CD14-positive monocyte (primary cell): ENCODE data around the gene PGAP2. TPM values are rescaled to one million over a fixed set of nuclear protein-coding genes. Genes with fewer than 3 reads are reported as not detected.

Experiments
- DNase-seq, 3 donors: peaks; one replicate each; pipeline ENCODE4 v3.0.0-alpha.2; 2011 to 2022
- H2AFZ ChIP-seq: 2 replicates; pipeline ENCODE4 v1.6.0; 2012; ENCODE audit warnings: mild to moderate bottlenecking, low read depth, low read length, inconsistent platforms; ENCODE audit not compliant: insufficient read depth, poor library complexity, severe bottlenecking
- H3K27ac ChIP-seq, 2 donors: 1 replicate in 1 of 2; 2 replicates in 1 of 2; pipeline ENCODE4 v1.5.1; 2012 to 2013; ENCODE audit warnings: low read length in 2 of 2, control low read depth in 1 of 2, inconsistent platforms in 1 of 2, low read depth in 1 of 2, mild to moderate bottlenecking in 1 of 2
- H3K27me3 ChIP-seq, 2 donors: one replicate each; pipeline versions ENCODE4 v1.6.0 to v1.6.1; 2011 to 2013; ENCODE audit warnings: low read length in 2 of 2; ENCODE audit not compliant: control insufficient read depth in 2 of 2, insufficient read depth in 2 of 2
- H3K36me3 ChIP-seq, 2 donors: replicated peaks in 1 of 2; 1 replicate in 1 of 2; 2 replicates in 1 of 2; pipeline versions ENCODE4 v1.5.1 to v1.6.1; 2012 to 2013; ENCODE audit warnings: low read length in 2 of 2, control low read depth in 1 of 2, inconsistent platforms in 1 of 2, mild to moderate bottlenecking in 1 of 2; ENCODE audit not compliant: insufficient read depth in 2 of 2, control insufficient read depth in 1 of 2
- H3K4me1 ChIP-seq, 2 donors: 1 replicate in 1 of 2; 2 replicates in 1 of 2; pipeline versions ENCODE4 v1.5.1 to v1.6.1; 2012 to 2013; ENCODE audit warnings: low read length in 2 of 2, control low read depth in 1 of 2, inconsistent platforms in 1 of 2, mild to moderate bottlenecking in 1 of 2, moderate library complexity in 1 of 2; ENCODE audit not compliant: insufficient read depth in 2 of 2, control insufficient read depth in 1 of 2
- H3K4me2 ChIP-seq: replicated peaks from 2 replicates; pipeline ENCODE3; 2012; ENCODE audit warnings: low read length, moderate library complexity, mild to moderate bottlenecking; ENCODE audit not compliant: poor library complexity, severe bottlenecking; ENCODE audit errors: extremely low read depth
- H3K4me3 ChIP-seq, 3 experiments: fragments of 200-600 bp in 1 of 3; sonication (generic) in 1 of 3; replicated peaks in 1 of 3; 1 replicate in 2 of 3; 2 replicates in 1 of 3; pipeline ENCODE4 v1.5.1; 2011 to 2013; ENCODE audit warnings: low read length in 3 of 3, mild to moderate bottlenecking in 3 of 3, control low read depth in 2 of 3, low read depth in 2 of 3, inconsistent platforms in 1 of 3, moderate library complexity in 1 of 3
- H3K79me2 ChIP-seq: 2 replicates; pipeline ENCODE4 v1.6.0; 2012; ENCODE audit warnings: mild to moderate bottlenecking, control low read depth, inconsistent platforms, low read length, moderate library complexity; ENCODE audit not compliant: insufficient read depth
- H3K9ac ChIP-seq: 2 replicates; pipeline ENCODE4 v1.6.0; 2017; ENCODE audit warnings: low read length, mild to moderate bottlenecking; ENCODE audit not compliant: insufficient read depth, poor library complexity, severe bottlenecking
- H3K9me3 ChIP-seq, 2 donors: replicated peaks in 1 of 2; 1 replicate in 1 of 2; 2 replicates in 1 of 2; pipeline versions ENCODE4 v1.5.1 to v1.6.1; 2012 to 2013; ENCODE audit warnings: low read length in 2 of 2, control low read depth in 1 of 2; ENCODE audit not compliant: control insufficient read depth in 1 of 2, insufficient read depth in 1 of 2
- H4K20me1 ChIP-seq: 2 replicates; pipeline ENCODE4 v1.6.0; 2012; ENCODE audit warnings: mild to moderate bottlenecking, low read length, control low read depth, moderate library complexity; ENCODE audit not compliant: insufficient read depth
- H3K27ac Mint-ChIP-seq, 7 donors: one replicate each; pipeline ENCODE4 v1.8.0; 2020; ENCODE audit warnings: mild to moderate bottlenecking in 7 of 7, mixed read lengths in 7 of 7, moderate library complexity in 6 of 7, inconsistent platforms in 2 of 7
- H3K27me3 Mint-ChIP-seq, 3 donors: one replicate each; pipeline ENCODE4 v1.8.0; 2021 to 2022; ENCODE audit warnings: low read depth in 3 of 3, mild to moderate bottlenecking in 3 of 3, mixed read lengths in 3 of 3, moderate library complexity in 3 of 3, inconsistent platforms in 1 of 3
- H3K36me3 Mint-ChIP-seq, 2 donors: one replicate each; pipeline ENCODE4 v1.8.0; 2020; ENCODE audit warnings: mixed read lengths in 2 of 2, inconsistent platforms in 1 of 2, mild to moderate bottlenecking in 1 of 2
- H3K4me1 Mint-ChIP-seq: one replicate; pipeline ENCODE4 v1.8.0; 2020; ENCODE audit warnings: mild to moderate bottlenecking, mixed read lengths
- H3K4me3 Mint-ChIP-seq, 2 donors: one replicate each; pipeline ENCODE4 v1.8.0; 2020; ENCODE audit warnings: mild to moderate bottlenecking in 2 of 2, mixed read lengths in 2 of 2, moderate library complexity in 1 of 2
- H3K9me3 Mint-ChIP-seq, 7 donors: one replicate each; pipeline ENCODE4 v1.8.0; 2020 to 2022; ENCODE audit warnings: mixed read lengths in 7 of 7, mild to moderate bottlenecking in 6 of 7, moderate library complexity in 6 of 7, inconsistent platforms in 2 of 7
- CTCF ChIP-seq: fragments of 200-600 bp; IDR thresholded peaks from one replicate; pipeline ENCODE4 v1.8.0; 2022; ENCODE audit warnings: antibody characterized with exemption, mild to moderate bottlenecking
- WGBS: methylation state at CpG from one replicate; pipeline ENCODE4 v1.1.5; 2013; ENCODE audit warnings: missing lambda C conversion rate; ENCODE audit not compliant: insufficient coverage; 5-methylcytosine and 5-hydroxymethylcytosine counted together
- intact Hi-C, 2 donors: fragments of 100-400 bp; cut with micrococcal nuclease; formaldehyde crosslinking; loops; one replicate each; pipeline versions ENCODE4 v1.15.0 to v1.15.1; 2023
- polyA plus RNA-seq, 3 donors: library from polyadenylated mRNA; depleted of rRNA in 1 of 3; unstranded in 2 of 3; stranded (reverse) in 1 of 3; fragments of 300-500 nt in 2 of 3; fragments of >200 nt in 1 of 3; fragmentation: Illumina TruSeq in 2 of 3; gene quantifications; 1 replicate in 2 of 3; 2 replicates in 1 of 3; pipeline ENCODE4 v1.2.3, GENCODE V29; 2012 to 2021

The PGAP2 gene
- polyA plus RNA-seq, 3 donors: 5.8 to 17.9 (median 6.8) TPM

- intact Hi-C loops: loop anchor here in 1 of 2 donors (5.0 kb wide), 1 partner anchor 37 kb away; no protein-coding TSS in a partner anchor
- no peak for DNase-seq
- Histone ChIP-seq H3K9me3 (no peaks in the 10 kb centered on the region), H3K36me3 (no peaks in the 10 kb centered on the region), H3K9ac (no peak overlapping the region), H4K20me1 (peaks cover 9% of the 10 kb centered on the region), H3K27me3 (no peaks in the 10 kb centered on the region), H3K27ac (no peak overlapping the region), H2AFZ (no peak overlapping the region), H3K4me3 (no peak overlapping the region), H3K79me2 (peaks cover 25% of the 10 kb centered on the region), H3K4me2 (no peak overlapping the region), H3K4me1 (peaks cover 19 to 27% of the 10 kb centered on the region in 2 donors)
- H3K9me3 Mint-ChIP-seq: no peaks in the 10 kb centered on the region
- peaks cover 22% of the 10 kb centered on the region for H3K4me1 Mint-ChIP-seq
- H3K36me3 Mint-ChIP-seq: no peaks in the 10 kb centered on the region
- peak overlapping the region in 1 of 7 donors; percentile 71 for H3K27ac Mint-ChIP-seq
- TF ChIP-seq CTCF: no peak
- peaks cover 0 to 3% (median 0%) of the 10 kb centered on the region in 3 donors for H3K27me3 Mint-ChIP-seq
- WGBS: 100% methylated on average over 3 of the region's 5 CpGs
- no peak overlapping the region for H3K4me3 Mint-ChIP-seq
Observed at GRCh38 chr11:3799873-3800272, 8.5 kb upstream of the PGAP2 start.

GRCh38 chr11:3802011-3802790, 6.2 kb upstream of the PGAP2 start:
- H2AFZ ChIP-seq: no peak overlapping the region
- no peaks in the 10 kb centered on the region for H3K9me3 ChIP-seq
- peaks cover 1% of the 10 kb centered on the region for H3K79me2 ChIP-seq
- peak overlapping the region in 1 of 7 donors; percentile 19 for H3K27ac Mint-ChIP-seq
- no peaks in the 10 kb centered on the region for H3K27me3 ChIP-seq
- H4K20me1 ChIP-seq: no peaks in the 10 kb centered on the region
- intact Hi-C loops: no loop called here
- H3K4me2 ChIP-seq: no peak overlapping the region
- H3K4me3 Mint-ChIP-seq: no peak overlapping the region
- H3K9me3 Mint-ChIP-seq: no peaks in the 10 kb centered on the region
- DNase-seq: no peak
- no peak for TF ChIP-seq CTCF
- no peak overlapping the region for H3K27ac ChIP-seq
- peaks cover 0 to 3% (median 0%) of the 10 kb centered on the region in 3 donors for H3K27me3 Mint-ChIP-seq
- H3K4me1 Mint-ChIP-seq: peaks cover 5% of the 10 kb centered on the region
- no peaks in the 10 kb centered on the region for H3K36me3 ChIP-seq
- H3K9ac ChIP-seq: no peak overlapping the region
- H3K4me3 ChIP-seq: no peak overlapping the region
- H3K36me3 Mint-ChIP-seq: no peaks in the 10 kb centered on the region
- H3K4me1 ChIP-seq: peaks cover 6 to 7% of the 10 kb centered on the region in 2 donors
- WGBS: 90% methylated on average over 2 of the region's 4 CpGs
